Panc1 (cell line): ENCODE measurements around the gene RAMAC. TPM values are rescaled to one million over a fixed set of nuclear protein-coding genes. Genes with fewer than 3 reads are reported as not detected.

Source experiments
- ATAC-seq: fragments of 200-7000 bp; cut with Tn5 transposase; 2 replicates; pipeline ENCODE4 v1.9.1; 2020; ENCODE audit warnings: mild to moderate bottlenecking, moderate library complexity
- BruUV-seq: library from RNA; stranded (reverse); fragments of 400-500 nt; replicated peaks from 2 replicates; lab custom pipeline; 2021; lab: Mats Ljungman, UMichigan
- CTCF ChIA-PET: fragments of 300-600 bp; sonication (Branson Sonifier 250); formaldehyde crosslinking; loops from one replicate; lab custom pipeline; 2022; ENCODE audit warnings: antibody characterized with exemption; lab: Charles Lee
- POLR2A ChIA-PET: fragments of 300-600 bp; sonication (Branson Sonifier 250); formaldehyde crosslinking; loops from one replicate; lab custom pipeline; 2022; ENCODE audit warnings: antibody characterized with exemption; lab: Charles Lee
- DNase-seq: peaks from one replicate; pipeline ENCODE4 v3.0.0-alpha.2; 2010; ENCODE audit warnings: low read depth, low spot score
- H3K27ac ChIP-seq: 2 replicates; pipeline ENCODE4 v1.5.1; 2011; ENCODE audit warnings: mild to moderate bottlenecking, low read length, inconsistent platforms
- H3K27me3 ChIP-seq: fragments of 200-500 bp; sonication (Bioruptor generic); 2 replicates; pipeline ENCODE4 v1.6.0; 2014; ENCODE audit warnings: low read length, inconsistent platforms; ENCODE audit not compliant: control insufficient read depth, insufficient read depth
- H3K36me3 ChIP-seq: fragments of 200-500 bp; sonication (Bioruptor generic); 2 replicates; pipeline ENCODE4 v1.5.1; 2014; ENCODE audit warnings: inconsistent platforms, mild to moderate bottlenecking, low read length, moderate library complexity; ENCODE audit not compliant: control insufficient read depth, insufficient read depth
- H3K4me1 ChIP-seq: 2 replicates; pipeline ENCODE4 v1.5.1; 2011; ENCODE audit warnings: inconsistent platforms, mild to moderate bottlenecking, low read length, moderate library complexity; ENCODE audit not compliant: control insufficient read depth, insufficient read depth
- H3K4me3 ChIP-seq, 2 experiments: 2 replicates each; pipeline ENCODE4 v1.5.1; 2011 to 2012; ENCODE audit warnings: low read depth in 2 of 2, low read length in 2 of 2, mild to moderate bottlenecking in 2 of 2, inconsistent platforms in 1 of 2, moderate library complexity in 1 of 2
- H3K9me3 ChIP-seq: fragments of 200-500 bp; sonication (Bioruptor generic); 2 replicates; pipeline ENCODE4 v1.5.1; 2014; ENCODE audit warnings: low read depth, mild to moderate bottlenecking, inconsistent platforms, low read length, moderate library complexity; ENCODE audit not compliant: control insufficient read depth, insufficient read depth
- POLR2AphosphoS5 ChIP-seq: IDR thresholded peaks from 2 replicates; pipeline ENCODE4 v1.6.1; 2012; ENCODE audit warnings: mild to moderate bottlenecking, low read depth, low read length, moderate library complexity
- SIN3A ChIP-seq: IDR thresholded peaks from 2 replicates; pipeline ENCODE4 v1.6.1; 2012; ENCODE audit warnings: low read depth, mild to moderate bottlenecking, low read length, moderate library complexity, borderline replicate concordance; ENCODE audit not compliant: insufficient read depth
- TCF7L2 ChIP-seq: IDR thresholded peaks from 2 replicates; pipeline ENCODE4 v1.6.1; 2011; ENCODE audit warnings: mild to moderate bottlenecking, low read depth, low read length, inconsistent platforms
- in situ Hi-C: cut with HindIII; loops from 2 replicates; pipeline ENCODE4 v1.10.0; 2016; ENCODE audit warnings: low sequenced_read_pairs, low pct_unique_long_range_greater_than_20kb
- intact Hi-C: fragments of 100-400 bp; cut with micrococcal nuclease; formaldehyde crosslinking; loops from one replicate; pipeline ENCODE4 v1.10.0; 2022; ENCODE audit not compliant: unreplicated experiment
- total RNA-seq: library from RNA; stranded (reverse); gene quantifications from one replicate; pipeline ENCODE4 v1.2.1, GENCODE V29; 2021; ENCODE audit not compliant: unreplicated experiment
- TF ChIP-seq, protein P1 (sequence below), 2 experiments: IDR thresholded peaks; 2 replicates each; pipeline ENCODE4 v1.6.1; 2011 to 2012; ENCODE audit warnings: low read depth in 2 of 2, control low read depth in 1 of 2, low read length in 1 of 2, mild to moderate bottlenecking in 1 of 2, moderate library complexity in 1 of 2; ENCODE audit not compliant: insufficient read depth in 1 of 2
- TF ChIP-seq, protein P2 (sequence below): fragments of 450-650 bp; IDR thresholded peaks from 2 replicates; pipeline ENCODE4 v1.5.1; 2017; ENCODE audit warnings: mild to moderate bottlenecking

The RAMAC gene
- total RNA-seq, 1 experiment from 2014 or later, result 32.0 TPM

DNA sequence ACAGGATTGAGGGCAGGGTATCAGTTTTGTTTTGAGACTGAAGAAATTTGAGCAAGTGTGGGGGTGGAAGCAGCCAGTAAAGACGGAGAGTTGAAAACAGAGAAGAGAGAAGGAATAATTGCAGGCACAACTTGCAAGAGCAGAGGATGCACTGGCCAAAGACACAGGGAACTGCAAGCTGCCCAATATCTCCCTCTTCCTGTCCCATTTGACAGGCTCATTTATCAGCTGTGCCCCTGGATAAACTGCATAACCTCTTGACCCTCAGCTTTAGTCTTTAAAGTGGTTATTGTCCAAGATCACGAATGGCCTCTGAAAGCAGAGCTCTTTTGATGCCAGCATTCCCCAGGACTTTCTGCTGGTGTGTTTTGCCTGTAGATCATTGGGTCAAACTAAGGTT, 5.0 kb upstream of the RAMAC start:
- ATAC-seq (no peak), DNase-seq (no peak)
- Histone ChIP-seq H3K4me3 (no peak overlapping the region), H3K36me3 (no peaks in the 10 kb centered on the region), H3K27me3 (no peaks in the 10 kb centered on the region), H3K4me1 (peaks cover 5% of the 10 kb centered on the region), H3K27ac (no peak overlapping the region), H3K9me3 (no peaks in the 10 kb centered on the region)
- in situ Hi-C loops, result no loop called here
- TF ChIP-seq TCF7L2 (no peak), POLR2AphosphoS5 (no peak), SIN3A (no peak)
- TF ChIP-seq, protein P1, sequence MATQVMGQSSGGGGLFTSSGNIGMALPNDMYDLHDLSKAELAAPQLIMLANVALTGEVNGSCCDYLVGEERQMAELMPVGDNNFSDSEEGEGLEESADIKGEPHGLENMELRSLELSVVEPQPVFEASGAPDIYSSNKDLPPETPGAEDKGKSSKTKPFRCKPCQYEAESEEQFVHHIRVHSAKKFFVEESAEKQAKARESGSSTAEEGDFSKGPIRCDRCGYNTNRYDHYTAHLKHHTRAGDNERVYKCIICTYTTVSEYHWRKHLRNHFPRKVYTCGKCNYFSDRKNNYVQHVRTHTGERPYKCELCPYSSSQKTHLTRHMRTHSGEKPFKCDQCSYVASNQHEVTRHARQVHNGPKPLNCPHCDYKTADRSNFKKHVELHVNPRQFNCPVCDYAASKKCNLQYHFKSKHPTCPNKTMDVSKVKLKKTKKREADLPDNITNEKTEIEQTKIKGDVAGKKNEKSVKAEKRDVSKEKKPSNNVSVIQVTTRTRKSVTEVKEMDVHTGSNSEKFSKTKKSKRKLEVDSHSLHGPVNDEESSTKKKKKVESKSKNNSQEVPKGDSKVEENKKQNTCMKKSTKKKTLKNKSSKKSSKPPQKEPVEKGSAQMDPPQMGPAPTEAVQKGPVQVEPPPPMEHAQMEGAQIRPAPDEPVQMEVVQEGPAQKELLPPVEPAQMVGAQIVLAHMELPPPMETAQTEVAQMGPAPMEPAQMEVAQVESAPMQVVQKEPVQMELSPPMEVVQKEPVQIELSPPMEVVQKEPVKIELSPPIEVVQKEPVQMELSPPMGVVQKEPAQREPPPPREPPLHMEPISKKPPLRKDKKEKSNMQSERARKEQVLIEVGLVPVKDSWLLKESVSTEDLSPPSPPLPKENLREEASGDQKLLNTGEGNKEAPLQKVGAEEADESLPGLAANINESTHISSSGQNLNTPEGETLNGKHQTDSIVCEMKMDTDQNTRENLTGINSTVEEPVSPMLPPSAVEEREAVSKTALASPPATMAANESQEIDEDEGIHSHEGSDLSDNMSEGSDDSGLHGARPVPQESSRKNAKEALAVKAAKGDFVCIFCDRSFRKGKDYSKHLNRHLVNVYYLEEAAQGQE (IDR thresholded peaks at IDR 0.05; ENCODE audit: insufficient read depth in 1 of 2, low read depth in 2 of 2, low read length in 1 of 2), result no peak
- TF ChIP-seq, protein P2, sequence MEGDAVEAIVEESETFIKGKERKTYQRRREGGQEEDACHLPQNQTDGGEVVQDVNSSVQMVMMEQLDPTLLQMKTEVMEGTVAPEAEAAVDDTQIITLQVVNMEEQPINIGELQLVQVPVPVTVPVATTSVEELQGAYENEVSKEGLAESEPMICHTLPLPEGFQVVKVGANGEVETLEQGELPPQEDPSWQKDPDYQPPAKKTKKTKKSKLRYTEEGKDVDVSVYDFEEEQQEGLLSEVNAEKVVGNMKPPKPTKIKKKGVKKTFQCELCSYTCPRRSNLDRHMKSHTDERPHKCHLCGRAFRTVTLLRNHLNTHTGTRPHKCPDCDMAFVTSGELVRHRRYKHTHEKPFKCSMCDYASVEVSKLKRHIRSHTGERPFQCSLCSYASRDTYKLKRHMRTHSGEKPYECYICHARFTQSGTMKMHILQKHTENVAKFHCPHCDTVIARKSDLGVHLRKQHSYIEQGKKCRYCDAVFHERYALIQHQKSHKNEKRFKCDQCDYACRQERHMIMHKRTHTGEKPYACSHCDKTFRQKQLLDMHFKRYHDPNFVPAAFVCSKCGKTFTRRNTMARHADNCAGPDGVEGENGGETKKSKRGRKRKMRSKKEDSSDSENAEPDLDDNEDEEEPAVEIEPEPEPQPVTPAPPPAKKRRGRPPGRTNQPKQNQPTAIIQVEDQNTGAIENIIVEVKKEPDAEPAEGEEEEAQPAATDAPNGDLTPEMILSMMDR, result no peak
- intact Hi-C loops, result no loop called here
- BruUV-seq, result no TSS peak
- ChIA-PET POLR2A (no interaction called here), CTCF (no interaction called here)

DNA sequence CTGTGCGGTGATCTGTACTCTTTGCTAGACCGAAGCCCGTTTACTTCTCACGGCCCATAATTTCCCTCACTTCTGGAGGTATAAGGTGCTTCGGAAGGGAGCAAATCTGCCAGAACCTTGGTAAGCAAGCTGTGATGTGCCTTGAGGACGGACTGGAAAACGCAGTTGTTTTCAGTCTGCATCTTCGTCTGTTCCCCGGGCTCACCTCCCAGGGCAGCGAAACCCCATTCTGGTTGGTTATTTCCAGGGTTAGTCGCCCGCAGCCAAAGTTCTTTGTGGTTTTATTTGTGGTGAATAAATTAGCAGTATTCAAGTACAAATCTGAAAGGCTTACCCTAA, 401 bp downstream of the RAMAC start:
- POLR2A ChIA-PET, result interaction anchor here (0.7 kb wide), 1 partner anchor 417 kb away, joined by 3 read pairs; no protein-coding TSS in a partner anchor
- no peaks in the 10 kb centered on the region for H3K27me3 ChIP-seq
- DNase-seq (no peak), ATAC-seq (peak; percentile 49)
- peaks cover 5% of the 10 kb centered on the region for H3K4me1 ChIP-seq
- no peak for TF ChIP-seq POLR2AphosphoS5
- no peak for TF ChIP-seq SIN3A
- TF ChIP-seq, protein P1 (IDR thresholded peaks at IDR 0.05; ENCODE audit: insufficient read depth in 1 of 2, low read depth in 2 of 2, low read length in 1 of 2), result no peak
- TF ChIP-seq, protein P2, result no peak
- TF ChIP-seq TCF7L2, result no peak
- in situ Hi-C loops (no loop called here), intact Hi-C loops (no loop called here)
- TSS peak; percentile 92 for BruUV-seq
- no peaks in the 10 kb centered on the region for H3K9me3 ChIP-seq
- H3K27ac ChIP-seq, result peak overlapping the region; percentile 99
- CTCF ChIA-PET, result no interaction called here
- H3K4me3 ChIP-seq, result peak overlapping the region; percentile 98 to 100
- peaks cover 13% of the 10 kb centered on the region for H3K36me3 ChIP-seq
